Activated T-cell treated with anti-CD3 and anti-CD28 coated beads for 4 hours (primary cell): ENCODE results near the gene MSL1.

Source experiments
- DNase-seq: peaks from one replicate; pipeline ENCODE4 v3.0.0-alpha.2; 2020

Gene MSL1

GRCh38 chr17:40106760-40107521 is 14.8 kb upstream of the MSL1 start:
- DNase-seq, result no peak

- no peak for DNase-seq
These were observed 14.1 kb upstream of the MSL1 start for GRCh38 chr17:40107522-40108174.

GRCh38 chr17:40108970-40109824 is 12.6 kb upstream of the MSL1 start:
- DNase-seq, result no peak

GRCh38 chr17:40110026-40110845 is 11.5 kb upstream of the MSL1 start:
- DNase-seq, result no peak

- peak; percentile 61 for DNase-seq
These were observed 10.3 kb upstream of the MSL1 start for GRCh38 chr17:40111221-40112128.

GRCh38 chr17:40112191-40112711 is 9.5 kb upstream of the MSL1 start:
- DNase-seq, result no peak

- no peak for DNase-seq
These were observed 9.1 kb upstream of the MSL1 start for GRCh38 chr17:40112718-40113109.

- peak; percentile 93 for DNase-seq
These were observed 8.5 kb upstream of the MSL1 start for GRCh38 chr17:40113110-40113906.

GRCh38 chr17:40113907-40114245 is 7.9 kb upstream of the MSL1 start:
- no peak for DNase-seq

- DNase-seq, result no peak
These were observed 6.7 kb upstream of the MSL1 start for GRCh38 chr17:40115101-40115436.

GRCh38 chr17:40122136-40122998 is 596 bp downstream of the MSL1 start:
- DNase-seq, result no peak

- DNase-seq, result no peak
These were observed 1.4 kb downstream of the MSL1 start for GRCh38 chr17:40122999-40123810.

GRCh38 chr17:40123811-40124114 is 2.0 kb downstream of the MSL1 start:
- DNase-seq, result no peak

GRCh38 chr17:40124279-40125141 is 2.7 kb downstream of the MSL1 start:
- DNase-seq, result no peak

- DNase-seq, result no peak
These were observed 7.7 kb downstream of the MSL1 start for GRCh38 chr17:40129498-40129897.

- no peak for DNase-seq
These were observed 8.7 kb downstream of the MSL1 start for GRCh38 chr17:40130352-40131042.

- DNase-seq, result no peak
These were observed 12.4 kb downstream of the MSL1 start for GRCh38 chr17:40134184-40134583.
